Stimulated activated naive CD8-positive, alpha-beta T cell treated with anti-CD3 and anti-CD28 coated beads, Interleukin-15, amount 100 ng/mL, for 72 hours (primary cell): ENCODE data around the gene EN2.
A peak's percentile ranks its signal among the peaks of the same experiment; 100 is the strongest.

Experiments used
- ATAC-seq: fragments of 150-1000 bp; cut with Tn5 transposase; 2 replicates; pipeline ENCODE4 v1.10.0; 2021; ENCODE audit warnings: mild to moderate bottlenecking, moderate library complexity
- DNase-seq, 2 donors: peaks; one replicate each; pipeline ENCODE4 v3.0.0; 2021 to 2022
- H3K27ac Mint-ChIP-seq, 2 donors: one replicate each; pipeline ENCODE4 v1.8.0; 2022; ENCODE audit warnings: mild to moderate bottlenecking in 2 of 2, mixed read lengths in 2 of 2, moderate library complexity in 2 of 2
- H3K27me3 Mint-ChIP-seq: one replicate; pipeline ENCODE4 v1.8.0; 2022; ENCODE audit warnings: mixed read lengths
- H3K4me1 Mint-ChIP-seq: one replicate; pipeline ENCODE4 v1.8.0; 2022; ENCODE audit warnings: mild to moderate bottlenecking, mixed read lengths
- H3K4me3 Mint-ChIP-seq, 2 donors: one replicate each; pipeline ENCODE4 v1.8.0; 2022; ENCODE audit warnings: mild to moderate bottlenecking in 2 of 2, mixed read lengths in 2 of 2, moderate library complexity in 1 of 2
- H3K9me3 Mint-ChIP-seq, 2 donors: one replicate each; pipeline ENCODE4 v1.8.0; 2022; ENCODE audit warnings: mixed read lengths in 2 of 2

Gene EN2

GRCh38 chr7:155481764-155482163 is 23.8 kb downstream of the EN2 start:
- Mint-ChIP-seq H3K9me3 (peaks cover 4 to 9% of the 10 kb centered on the region in 2 donors), H3K4me3 (no peak overlapping the region), H3K27ac (peak overlapping the region in 1 of 2 donors; percentile 42), H3K27me3 (peaks cover 85% of the 10 kb centered on the region), H3K4me1 (peaks cover 42% of the 10 kb centered on the region)
- no peak for ATAC-seq
- no peak for DNase-seq

GRCh38 chr7:155482511-155483183 is 24.7 kb downstream of the EN2 start:
- Mint-ChIP-seq H3K9me3 (peaks cover 0 to 9% of the 10 kb centered on the region in 2 donors), H3K27me3 (peaks cover 89% of the 10 kb centered on the region), H3K27ac (no peak overlapping the region), H3K4me3 (peak overlapping the region in 1 of 2 donors; percentile 79), H3K4me1 (peaks cover 33% of the 10 kb centered on the region)
- no peak for DNase-seq
- ATAC-seq: peak; percentile 14

GRCh38 chr7:155483245-155483644 is 25.3 kb downstream of the EN2 start:
- peak; percentile 54 for ATAC-seq
- no peak overlapping the region for H3K27ac Mint-ChIP-seq
- DNase-seq: no peak
- H3K4me3 Mint-ChIP-seq: peak overlapping the region; percentile 17 to 79
- H3K4me1 Mint-ChIP-seq: peaks cover 29% of the 10 kb centered on the region
- peaks cover 0 to 9% of the 10 kb centered on the region in 2 donors for H3K9me3 Mint-ChIP-seq
- peaks cover 90% of the 10 kb centered on the region for H3K27me3 Mint-ChIP-seq

GRCh38 chr7:155483868-155484325 is 26.0 kb downstream of the EN2 start:
- no peak overlapping the region for H3K27ac Mint-ChIP-seq

GRCh38 chr7:155484483-155485399 is 26.8 kb downstream of the EN2 start:
- no peak overlapping the region for H3K4me3 Mint-ChIP-seq
- DNase-seq (no peak), ATAC-seq (no peak)
- H3K27ac Mint-ChIP-seq: no peak overlapping the region
- peaks cover 92% of the 10 kb centered on the region for H3K27me3 Mint-ChIP-seq
- H3K4me1 Mint-ChIP-seq: peaks cover 40% of the 10 kb centered on the region
- peaks cover 0 to 9% of the 10 kb centered on the region in 2 donors for H3K9me3 Mint-ChIP-seq

More at GRCh38 chr7:155483868-155484325, 26.0 kb downstream of the EN2 start:
- Mint-ChIP-seq H3K4me3 (peak overlapping the region in 1 of 2 donors; percentile 21), H3K4me1 (peaks cover 32% of the 10 kb centered on the region), H3K27me3 (peaks cover 92% of the 10 kb centered on the region), H3K9me3 (peaks cover 0 to 9% of the 10 kb centered on the region in 2 donors)
- DNase-seq (no peak), ATAC-seq (no peak)

- Mint-ChIP-seq H3K27ac (no peak overlapping the region), H3K4me1 (peaks cover 59% of the 10 kb centered on the region), H3K27me3 (peaks cover 94% of the 10 kb centered on the region), H3K4me3 (no peak overlapping the region), H3K9me3 (peaks cover 4 to 6% of the 10 kb centered on the region in 2 donors)
- ATAC-seq (no peak), DNase-seq (no peak)
Measured at GRCh38 chr7:155486783-155487508, 29.0 kb downstream of the EN2 start.

GRCh38 chr7:155487509-155488482 is 29.9 kb downstream of the EN2 start:
- H3K9me3 Mint-ChIP-seq: peaks cover 0 to 4% of the 10 kb centered on the region in 2 donors
- H3K4me1 Mint-ChIP-seq: peaks cover 52% of the 10 kb centered on the region
- DNase-seq: no peak
- ATAC-seq: no peak
- H3K4me3 Mint-ChIP-seq: no peak overlapping the region
- peaks cover 94% of the 10 kb centered on the region for H3K27me3 Mint-ChIP-seq
- H3K27ac Mint-ChIP-seq: no peak overlapping the region

GRCh38 chr7:155488483-155489127 is 30.7 kb downstream of the EN2 start:
- H3K27me3 Mint-ChIP-seq: peaks cover 90% of the 10 kb centered on the region
- H3K4me1 Mint-ChIP-seq: peaks cover 44% of the 10 kb centered on the region
- DNase-seq: no peak
- no peak overlapping the region for H3K4me3 Mint-ChIP-seq
- H3K9me3 Mint-ChIP-seq: peaks cover 0 to 4% of the 10 kb centered on the region in 2 donors
- H3K27ac Mint-ChIP-seq: no peak overlapping the region
- no peak for ATAC-seq

- peaks cover 0 to 4% of the 10 kb centered on the region in 2 donors for H3K9me3 Mint-ChIP-seq
- peak overlapping the region in 1 of 2 donors; percentile 32 for H3K4me3 Mint-ChIP-seq
- H3K27ac Mint-ChIP-seq: peak overlapping the region in 1 of 2 donors; percentile 67
- H3K4me1 Mint-ChIP-seq: peaks cover 37% of the 10 kb centered on the region
- peaks cover 83% of the 10 kb centered on the region for H3K27me3 Mint-ChIP-seq
- no peak for DNase-seq
- peak; percentile 22 for ATAC-seq
Measured at GRCh38 chr7:155489158-155489840, 31.4 kb downstream of the EN2 start.

- Mint-ChIP-seq H3K27ac (peak overlapping the region; percentile 65 to 67), H3K9me3 (peaks cover 0 to 4% of the 10 kb centered on the region in 2 donors), H3K4me1 (peaks cover 35% of the 10 kb centered on the region), H3K4me3 (peak overlapping the region; percentile 79 to 97), H3K27me3 (peaks cover 75% of the 10 kb centered on the region)
- ATAC-seq (peak; percentile 34), DNase-seq (no peak)
Measured at GRCh38 chr7:155489862-155490696, 32.1 kb downstream of the EN2 start.

- H3K27ac Mint-ChIP-seq: peak overlapping the region; percentile 65 to 96
Measured at GRCh38 chr7:155490697-155491628, 33.0 kb downstream of the EN2 start.

GRCh38 chr7:155491812-155492211 is 33.9 kb downstream of the EN2 start:
- H3K27ac Mint-ChIP-seq: no peak overlapping the region
- H3K4me3 Mint-ChIP-seq: peak overlapping the region; percentile 79 to 97
- peaks cover 35% of the 10 kb centered on the region for H3K4me1 Mint-ChIP-seq

More at GRCh38 chr7:155490697-155491628, 33.0 kb downstream of the EN2 start:
- ATAC-seq (peak; percentile 87), DNase-seq (peak; percentile 57 to 70)
- H3K27me3 Mint-ChIP-seq: peaks cover 70% of the 10 kb centered on the region
- peaks cover 0 to 4% of the 10 kb centered on the region in 2 donors for H3K9me3 Mint-ChIP-seq
- peak overlapping the region; percentile 79 to 97 for H3K4me3 Mint-ChIP-seq
- peaks cover 35% of the 10 kb centered on the region for H3K4me1 Mint-ChIP-seq

More at GRCh38 chr7:155491812-155492211, 33.9 kb downstream of the EN2 start:
- H3K9me3 Mint-ChIP-seq: peaks cover 0 to 4% of the 10 kb centered on the region in 2 donors
- DNase-seq (no peak), ATAC-seq (no peak)
- peaks cover 69% of the 10 kb centered on the region for H3K27me3 Mint-ChIP-seq
